HEK293 (cell line): ENCODE measurements around the gene NUCKS1.
"Not testable (repeated sequence)": the region's sequence is repeated elsewhere in the genome, so short reads cannot be mapped to it uniquely, and the experiment has no call there.

Experiments
- CTCF ChIA-PET: fragments of 350-600 bp; formaldehyde crosslinking; extraction: SDS; loops from one replicate; lab custom pipeline; 2021; ENCODE audit warnings: antibody characterized with exemption; lab: Yijun Ruan, JAX
- POLR2A ChIA-PET: fragments of 300-600 bp; formaldehyde crosslinking; extraction: SDS; loops from one replicate; lab custom pipeline; 2020; ENCODE audit warnings: antibody characterized with exemption, inconsistent platforms; lab: Yijun Ruan, JAX
- H3K27ac ChIP-seq: fragments of 200-500 bp; sonication (Bioruptor generic); 2 replicates; pipeline ENCODE4 v1.5.1; 2014; ENCODE audit warnings: low read depth, low read length, control low read depth, inconsistent platforms; ENCODE audit errors: extremely low read depth
- H3K36me3 ChIP-seq, 2 experiments: fragments of 200-500 bp in 1 of 2; sonication (Bioruptor generic) in 1 of 2; 1 replicate in 1 of 2; 2 replicates in 1 of 2; pipeline ENCODE4 v1.5.1; 2014 to 2017; ENCODE audit warnings: inconsistent platforms in 2 of 2, low read length in 2 of 2; ENCODE audit not compliant: control insufficient read depth in 2 of 2, insufficient read depth in 1 of 2
- H3K4me1 ChIP-seq: fragments of 200-500 bp; sonication (Bioruptor generic); 2 replicates; pipeline ENCODE4 v1.5.1; 2014; ENCODE audit warnings: mild to moderate bottlenecking, low read length, inconsistent platforms; ENCODE audit not compliant: control insufficient read depth, insufficient read depth
- H3K4me3 ChIP-seq: 2 replicates; pipeline ENCODE4 v1.5.1; 2011; ENCODE audit warnings: low read depth, mild to moderate bottlenecking, control low read depth, low read length, moderate library complexity
- H3K9me3 ChIP-seq: fragments of 200-500 bp; sonication (Bioruptor generic); 2 replicates; pipeline ENCODE4 v1.5.1; 2014; ENCODE audit warnings: low read depth, low read length, inconsistent platforms; ENCODE audit not compliant: control insufficient read depth, insufficient read depth
- EGR2 ChIP-seq: fragments of 450-650 bp; formaldehyde crosslinking; IDR thresholded peaks from 2 replicates; pipeline ENCODE4 v1.5.1; 2016; ENCODE audit warnings: low read depth, missing biosample characterization, missing genetic modification characterization
- HOXD13 ChIP-seq: sonication (generic); formaldehyde crosslinking; IDR thresholded peaks from 2 replicates; pipeline ENCODE4 v1.8.0; 2022; ENCODE audit warnings: missing genetic modification reagents, borderline replicate concordance
- KLF10 ChIP-seq: fragments of 450-650 bp; IDR thresholded peaks from 2 replicates; pipeline ENCODE4 v1.5.1; 2018; ENCODE audit warnings: missing biosample characterization, mild to moderate bottlenecking, missing genetic modification characterization
- MYNN ChIP-seq: fragments of 450-650 bp; formaldehyde crosslinking; IDR thresholded peaks from 2 replicates; pipeline ENCODE4 v1.5.1; 2016; ENCODE audit warnings: missing biosample characterization, missing genetic modification characterization, borderline replicate concordance
- PRDM10 ChIP-seq: fragments of 450-650 bp; formaldehyde crosslinking; IDR thresholded peaks from 2 replicates; pipeline ENCODE4 v1.5.1; 2016; ENCODE audit warnings: missing biosample characterization, missing genetic modification characterization
- PRDM4 ChIP-seq: fragments of 450-650 bp; formaldehyde crosslinking; IDR thresholded peaks from 2 replicates; pipeline ENCODE4 v1.5.1; 2017; ENCODE audit warnings: missing biosample characterization, missing genetic modification characterization
- ZBTB8A ChIP-seq: fragments of 450-650 bp; formaldehyde crosslinking; IDR thresholded peaks from 2 replicates; pipeline ENCODE4 v1.5.1; 2016; ENCODE audit warnings: missing biosample characterization, missing genetic modification characterization
- ZFP3 ChIP-seq: fragments of 450-650 bp; formaldehyde crosslinking; IDR thresholded peaks from 2 replicates; pipeline ENCODE4 v1.5.1; 2016; ENCODE audit warnings: low read depth, missing biosample characterization, missing genetic modification characterization
- ZNF121 ChIP-seq: fragments of 450-650 bp; formaldehyde crosslinking; IDR thresholded peaks from 2 replicates; pipeline ENCODE4 v1.5.1; 2016; ENCODE audit warnings: missing biosample characterization, missing genetic modification characterization
- ZNF138 ChIP-seq: fragments of 450-650 bp; formaldehyde crosslinking; IDR thresholded peaks from 2 replicates; pipeline ENCODE4 v1.5.1; 2016; ENCODE audit warnings: missing biosample characterization, missing genetic modification characterization, borderline replicate concordance
- ZNF146 ChIP-seq: fragments of 450-650 bp; formaldehyde crosslinking; IDR thresholded peaks from 2 replicates; pipeline ENCODE4 v1.5.1; 2016; ENCODE audit warnings: missing biosample characterization, missing genetic modification characterization
- ZNF16 ChIP-seq: fragments of 450-650 bp; formaldehyde crosslinking; IDR thresholded peaks from 2 replicates; pipeline ENCODE4 v1.5.1; 2016; ENCODE audit warnings: low read depth, missing biosample characterization, missing genetic modification characterization
- ZNF174 ChIP-seq: fragments of 450-650 bp; formaldehyde crosslinking; IDR thresholded peaks from 2 replicates; pipeline ENCODE4 v1.5.0; 2017; ENCODE audit warnings: missing biosample characterization, mild to moderate bottlenecking, missing genetic modification characterization
- ZNF202 ChIP-seq: fragments of 450-650 bp; formaldehyde crosslinking; IDR thresholded peaks from 2 replicates; pipeline ENCODE4 v1.5.1; 2016; ENCODE audit warnings: missing biosample characterization, missing genetic modification characterization, borderline replicate concordance
- ZNF221 ChIP-seq: fragments of 450-650 bp; formaldehyde crosslinking; IDR thresholded peaks from 2 replicates; pipeline ENCODE4 v1.5.1; 2017; ENCODE audit warnings: missing biosample characterization, missing genetic modification characterization, borderline replicate concordance
- ZNF311 ChIP-seq: fragments of 450-650 bp; formaldehyde crosslinking; IDR thresholded peaks from 2 replicates; pipeline ENCODE4 v1.5.1; 2017; ENCODE audit warnings: missing biosample characterization, missing genetic modification characterization, borderline replicate concordance
- ZNF521 ChIP-seq: fragments of 450-650 bp; formaldehyde crosslinking; IDR thresholded peaks from 2 replicates; pipeline ENCODE4 v1.5.1; 2017; ENCODE audit warnings: missing biosample characterization, mild to moderate bottlenecking, missing genetic modification characterization
- ZNF561 ChIP-seq: fragments of 450-650 bp; IDR thresholded peaks from 2 replicates; pipeline ENCODE4 v1.5.1; 2018; ENCODE audit warnings: missing biosample characterization, missing genetic modification characterization, borderline replicate concordance
- ZNF623 ChIP-seq: fragments of 450-650 bp; formaldehyde crosslinking; IDR thresholded peaks from 2 replicates; pipeline ENCODE4 v1.5.1; 2016; ENCODE audit warnings: missing biosample characterization, missing genetic modification characterization
- TF ChIP-seq, protein P1 (sequence below): fragments of 450-650 bp; formaldehyde crosslinking; IDR thresholded peaks from 2 replicates; pipeline ENCODE4 v1.5.1; 2016; ENCODE audit warnings: missing biosample characterization, missing genetic modification characterization
- TF ChIP-seq, protein P2 (sequence below): fragments of 450-650 bp; formaldehyde crosslinking; IDR thresholded peaks from 2 replicates; pipeline ENCODE4 v1.5.1; 2016; ENCODE audit warnings: missing biosample characterization, missing genetic modification characterization
- TF ChIP-seq, protein P3 (sequence below): fragments of 450-650 bp; formaldehyde crosslinking; IDR thresholded peaks from 2 replicates; pipeline ENCODE4 v1.5.1; 2016; ENCODE audit warnings: missing biosample characterization, missing genetic modification characterization

Gene NUCKS1

DNA sequence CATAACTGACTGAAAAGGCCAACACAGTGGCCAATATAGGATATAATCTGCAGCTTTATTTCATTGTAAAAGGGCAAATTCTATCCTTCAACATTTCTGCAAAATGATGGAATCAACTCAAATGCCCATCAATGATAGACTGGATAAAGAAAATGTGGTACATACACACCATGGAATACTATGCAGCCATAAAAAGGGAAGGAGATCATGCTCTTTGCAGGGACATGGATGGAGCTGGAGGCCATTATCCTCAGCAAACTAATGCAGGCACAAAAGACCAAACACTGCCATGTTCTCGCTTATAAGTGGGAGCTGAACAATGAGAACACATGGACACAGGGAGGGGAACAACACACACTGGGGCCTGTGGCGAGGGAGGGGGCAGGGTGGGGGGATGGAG lies 29.2 kb downstream of the NUCKS1 start:
- CTCF ChIA-PET, result interaction anchor here (0.7 to 9.2 kb wide), 4 partner anchors 9 to 316 kb away, joined by 4 to 94 read pairs (median 8); no protein-coding TSS in a partner anchor
- POLR2A ChIA-PET, H3K4me3 ChIP-seq: not testable (repeated sequence)

GRCh38 chr1:205719762-205720161 lies 30.2 kb downstream of the NUCKS1 start:
- H3K9me3 ChIP-seq, result no peaks in the 10 kb centered on the region
- peaks cover 80 to 91% of the 10 kb centered on the region in 2 experiments for H3K36me3 ChIP-seq
- H3K4me3 ChIP-seq, result no peak overlapping the region
- no peak for TF ChIP-seq ZNF138
- no peak for TF ChIP-seq ZNF16 (tag by site-specific recombination)
- no peak for TF ChIP-seq PRDM4
- no peak for TF ChIP-seq KLF10 (tag by site-specific recombination)
- TF ChIP-seq EGR2 (tag by site-specific recombination), result no peak
- no peak for TF ChIP-seq ZNF221 (tag by site-specific recombination)
- TF ChIP-seq, protein P1, sequence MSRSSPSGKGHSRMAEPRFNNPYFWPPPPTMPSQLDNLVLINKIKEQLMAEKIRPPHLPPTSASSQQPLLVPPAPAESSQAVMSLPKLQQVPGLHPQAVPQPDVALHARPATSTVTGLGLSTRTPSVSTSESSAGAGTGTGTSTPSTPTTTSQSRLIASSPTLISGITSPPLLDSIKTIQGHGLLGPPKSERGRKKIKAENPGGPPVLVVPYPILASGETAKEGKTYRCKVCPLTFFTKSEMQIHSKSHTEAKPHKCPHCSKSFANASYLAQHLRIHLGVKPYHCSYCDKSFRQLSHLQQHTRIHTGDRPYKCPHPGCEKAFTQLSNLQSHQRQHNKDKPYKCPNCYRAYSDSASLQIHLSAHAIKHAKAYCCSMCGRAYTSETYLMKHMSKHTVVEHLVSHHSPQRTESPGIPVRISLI (tag by site-specific recombination), result no peak
- no peak for TF ChIP-seq ZNF174
- TF ChIP-seq ZBTB8A, result no peak
- no peak for TF ChIP-seq ZNF521 (tag by site-specific recombination)
- no peak for TF ChIP-seq ZNF561 (tag by site-specific recombination)
- TF ChIP-seq ZNF623 (tag by site-specific recombination), result no peak
- TF ChIP-seq MYNN (tag by site-specific recombination), result no peak
- TF ChIP-seq PRDM10 (tag by site-specific recombination), result no peak
- no peak for TF ChIP-seq ZNF202 (tag by site-specific recombination)
- TF ChIP-seq HOXD13, result no peak
- TF ChIP-seq ZNF311 (tag by site-specific recombination), result no peak
- no peak for TF ChIP-seq ZFP3 (tag by site-specific recombination)
- peaks cover 5% of the 10 kb centered on the region for H3K4me1 ChIP-seq
- POLR2A ChIA-PET, result no interaction called here
- CTCF ChIA-PET, result interaction anchor here (9.2 kb wide), 1 partner anchor 8 kb away, joined by 94 read pairs; no protein-coding TSS in a partner anchor
- H3K27ac ChIP-seq, result no peak overlapping the region

More for the DNA sequence above, 29.2 kb downstream of the NUCKS1 start:
- not testable (repeated sequence) for H3K4me1 ChIP-seq, H3K9me3 ChIP-seq, H3K27ac ChIP-seq
- TF ChIP-seq, protein P2, sequence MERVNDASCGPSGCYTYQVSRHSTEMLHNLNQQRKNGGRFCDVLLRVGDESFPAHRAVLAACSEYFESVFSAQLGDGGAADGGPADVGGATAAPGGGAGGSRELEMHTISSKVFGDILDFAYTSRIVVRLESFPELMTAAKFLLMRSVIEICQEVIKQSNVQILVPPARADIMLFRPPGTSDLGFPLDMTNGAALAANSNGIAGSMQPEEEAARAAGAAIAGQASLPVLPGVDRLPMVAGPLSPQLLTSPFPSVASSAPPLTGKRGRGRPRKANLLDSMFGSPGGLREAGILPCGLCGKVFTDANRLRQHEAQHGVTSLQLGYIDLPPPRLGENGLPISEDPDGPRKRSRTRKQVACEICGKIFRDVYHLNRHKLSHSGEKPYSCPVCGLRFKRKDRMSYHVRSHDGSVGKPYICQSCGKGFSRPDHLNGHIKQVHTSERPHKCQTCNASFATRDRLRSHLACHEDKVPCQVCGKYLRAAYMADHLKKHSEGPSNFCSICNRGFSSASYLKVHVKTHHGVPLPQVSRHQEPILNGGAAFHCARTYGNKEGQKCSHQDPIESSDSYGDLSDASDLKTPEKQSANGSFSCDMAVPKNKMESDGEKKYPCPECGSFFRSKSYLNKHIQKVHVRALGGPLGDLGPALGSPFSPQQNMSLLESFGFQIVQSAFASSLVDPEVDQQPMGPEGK, result 0 out of 2 replicates have a peak, but pooled peaks have one; percentile 15
- TF ChIP-seq ZNF202 (tag by site-specific recombination) (0 out of 2 replicates have a peak, but pooled peaks have one; percentile 64), ZNF146 (peak; percentile 99), ZNF121 (tag by site-specific recombination) (0 out of 2 replicates have a peak, but pooled peaks have one; percentile 15)
- TF ChIP-seq, protein P3, sequence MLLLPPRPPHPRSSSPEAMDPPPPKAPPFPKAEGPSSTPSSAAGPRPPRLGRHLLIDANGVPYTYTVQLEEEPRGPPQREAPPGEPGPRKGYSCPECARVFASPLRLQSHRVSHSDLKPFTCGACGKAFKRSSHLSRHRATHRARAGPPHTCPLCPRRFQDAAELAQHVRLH (tag by site-specific recombination), result 0 out of 2 replicates have a peak, but pooled peaks have one; percentile 32
- H3K36me3 ChIP-seq, result peaks cover 79 to 94% of the 10 kb centered on the region in 2 experiments
